ENCODE results near the gene PDE6C. TPM values are rescaled to one million over a fixed set of nuclear protein-coding genes. Genes with fewer than 3 reads are reported as not detected.

The PDE6C gene
- total and polyA plus RNA-seq, 4 donors: not detected

- 61% methylated on average over 1 of the region's 1 CpG for WGBS
These were observed 45.4 kb downstream of the PDE6C start for GRCh38 chr10:93657757-93658156.

More at GRCh38 chr10:93657757-93658156, 45.4 kb downstream of the PDE6C start:
- TF ChIP-seq RXRA (IDR thresholded peaks at IDR 0.05) (no peak), HNF4A (conservative IDR thresholded peaks at IDR 0.05) (no peak), FOXA2 (IDR thresholded peaks at IDR 0.05) (no peak), CTCF (IDR thresholded peaks at IDR 0.05; ENCODE audit: low read depth, low read length, missing input control) (no peak), FOXA1 (IDR thresholded peaks at IDR 0.05) (no peak), NR2F2 (IDR thresholded peaks at IDR 0.05) (no peak), YY1 (IDR thresholded peaks at IDR 0.05) (no peak), ZBTB33 (IDR thresholded peaks at IDR 0.05) (no peak), SP1 (IDR thresholded peaks at IDR 0.05) (no peak), REST (IDR thresholded peaks at IDR 0.05) (no peak), HNF4G (IDR thresholded peaks at IDR 0.05) (no peak), ATF3 (IDR thresholded peaks at IDR 0.05) (no peak), EGR1 (IDR thresholded peaks at IDR 0.05; ENCODE audit: low read depth in 2 of 2) (no peak), TAF1 (conservative IDR thresholded peaks at IDR 0.05) (no peak), JUND (IDR thresholded peaks at IDR 0.05) (no peak), MAX (IDR thresholded peaks at IDR 0.05) (no peak)
- H3K4me3 ChIP-seq (ENCODE audit: low read depth in 1 of 3, low read length in 3 of 3): no peak overlapping the region
- H3K4me1 ChIP-seq (ENCODE audit: control insufficient read depth in 4 of 4, insufficient read depth in 4 of 4, low read length in 3 of 4): peaks cover 3 to 8% (median 6%) of the 10 kb centered on the region in 4 donors
- H3K9ac ChIP-seq (ENCODE audit: low read depth in 1 of 2, low read length in 2 of 2): no peak overlapping the region
- H3K36me3 ChIP-seq (ENCODE audit: control insufficient read depth in 4 of 4, insufficient read depth in 3 of 4, low read depth in 1 of 4, low read length in 3 of 4): peaks cover 0 to 6% (median 2%) of the 10 kb centered on the region in 4 donors
- DNase-seq (ENCODE audit: low spot score): no peak
- H3K27ac ChIP-seq (ENCODE audit: low read depth in 1 of 2, low read length in 2 of 2): no peak overlapping the region
- H3K27me3 ChIP-seq (ENCODE audit: control insufficient read depth in 4 of 4, insufficient read depth in 4 of 4, low read length in 3 of 4): no peaks in the 10 kb centered on the region
- H3K9me3 ChIP-seq (ENCODE audit: control insufficient read depth in 4 of 4, low read length in 3 of 4): no peaks in the 10 kb centered on the region
